GM18511 (cell line): Measurements from ENCODE around the gene TM9SF1.

Source experiments
- ATAC-seq: cut with Tn5 transposase; IDR thresholded peaks from one replicate; pipeline ENCODE4 v1.9.1; 2021; ENCODE audit warnings: mild to moderate bottlenecking, moderate library complexity; ENCODE audit not compliant: unreplicated experiment

TM9SF1 gene

GRCh38 chr14:24197056-24197450 lies 1.8 kb upstream of the TM9SF1 start:
- ATAC-seq = no peak

- ATAC-seq = peak; percentile 28
Observed at GRCh38 chr14:24196071-24197055, 1.1 kb upstream of the TM9SF1 start.

GRCh38 chr14:24194873-24195185 lies 412 bp downstream of the TM9SF1 start:
- ATAC-seq = no peak

GRCh38 chr14:24194186-24194872 lies 912 bp downstream of the TM9SF1 start:
- no peak for ATAC-seq

- ATAC-seq = no peak
Observed at GRCh38 chr14:24192933-24193332, 2.3 kb downstream of the TM9SF1 start.

- no peak for ATAC-seq
Observed at GRCh38 chr14:24190416-24190815, 4.8 kb downstream of the TM9SF1 start.

- ATAC-seq = no peak
Observed at GRCh38 chr14:24189460-24189859, 5.8 kb downstream of the TM9SF1 start.

- no peak for ATAC-seq
Observed at GRCh38 chr14:24189059-24189375, 6.2 kb downstream of the TM9SF1 start.

- ATAC-seq = peak; percentile 94
Observed at GRCh38 chr14:24188251-24189058, 6.8 kb downstream of the TM9SF1 start, which contains the start of gene IPO4. Gene IPO4 (minus strand): TSS chr14:24188816. CDS start chr14:24188787, 29 bp downstream.

GRCh38 chr14:24187539-24187915 lies 7.7 kb downstream of the TM9SF1 start:
- no peak for ATAC-seq

GRCh38 chr14:24186831-24187538 lies 8.3 kb downstream of the TM9SF1 start:
- no peak for ATAC-seq

- ATAC-seq = no peak
Observed at GRCh38 chr14:24185741-24186140, 9.5 kb downstream of the TM9SF1 start.

GRCh38 chr14:24185026-24185425 lies 10.2 kb downstream of the TM9SF1 start:
- ATAC-seq = no peak

GRCh38 chr14:24184104-24184970 lies 10.9 kb downstream of the TM9SF1 start:
- no peak for ATAC-seq

- no peak for ATAC-seq
Observed at GRCh38 chr14:24183014-24183481, 12.2 kb downstream of the TM9SF1 start.

- no peak for ATAC-seq
Observed at GRCh38 chr14:24182110-24182882, 12.9 kb downstream of the TM9SF1 start.

GRCh38 chr14:24181371-24182077 lies 13.7 kb downstream of the TM9SF1 start:
- no peak for ATAC-seq
